ENCODE data around the gene GRM3. TPM values are rescaled to one million over a fixed set of nuclear protein-coding genes. Genes with fewer than 3 reads are reported as not detected.

Gene GRM3
- total RNA-seq, 2 donors from 2014 or later = not detected

GRCh38 chr7:86792260-86792659, 148.6 kb downstream of the GRM3 start:
- Histone ChIP-seq H3K4me3 (no peak overlapping the region), H3K9me3 (no peaks in the 10 kb centered on the region), H3K36me3 (no peaks in the 10 kb centered on the region), H3K27ac (no peak overlapping the region), H3K27me3 (replicated peaks; ENCODE audit: insufficient read depth) (no peaks in the 10 kb centered on the region), H3K4me1 (ENCODE audit: control insufficient read depth in 1 of 2, low read depth in 2 of 2) (peaks cover 0 to under 1% of the 10 kb centered on the region in 2 donors)
- no peak for DNase-seq (ENCODE audit: low spot score)
- TF ChIP-seq CTCF (IDR thresholded peaks at IDR 0.05) = no peak
- no peak for ATAC-seq (ENCODE audit: insufficient number of reproducible peaks, low FRiP score, low read depth)

GRCh38 chr7:86793136-86793535, 149.4 kb downstream of the GRM3 start:
- ATAC-seq (ENCODE audit: insufficient number of reproducible peaks, low FRiP score, low read depth) = no peak
- H3K9me3 ChIP-seq = peaks cover 3% of the 10 kb centered on the region
- DNase-seq (ENCODE audit: low spot score) = no peak

GRCh38 chr7:86814661-86815379, 171.1 kb downstream of the GRM3 start:
- no peak overlapping the region for H3K4me3 ChIP-seq
- H3K36me3 ChIP-seq = no peaks in the 10 kb centered on the region

More at GRCh38 chr7:86793136-86793535, 149.4 kb downstream of the GRM3 start:
- Histone ChIP-seq H3K4me1 (ENCODE audit: control insufficient read depth in 1 of 2, low read depth in 2 of 2) (no peaks in the 10 kb centered on the region), H3K4me3 (no peak overlapping the region), H3K27me3 (replicated peaks; ENCODE audit: insufficient read depth) (no peaks in the 10 kb centered on the region), H3K36me3 (no peaks in the 10 kb centered on the region), H3K27ac (no peak overlapping the region)
- no peak for TF ChIP-seq CTCF (IDR thresholded peaks at IDR 0.05)

GRCh38 chr7:86815556-86815955, 171.8 kb downstream of the GRM3 start:
- TF ChIP-seq CTCF (IDR thresholded peaks at IDR 0.05) = no peak
- Histone ChIP-seq H3K4me3 (no peak overlapping the region), H3K9me3 (no peaks in the 10 kb centered on the region), H3K27me3 (replicated peaks; ENCODE audit: insufficient read depth) (no peaks in the 10 kb centered on the region), H3K27ac (no peak overlapping the region), H3K36me3 (no peaks in the 10 kb centered on the region), H3K4me1 (ENCODE audit: control insufficient read depth in 1 of 2, low read depth in 2 of 2) (no peaks in the 10 kb centered on the region)
- no peak for ATAC-seq (ENCODE audit: insufficient number of reproducible peaks, low FRiP score, low read depth)
- no peak for DNase-seq (ENCODE audit: low spot score)

More at GRCh38 chr7:86814661-86815379, 171.1 kb downstream of the GRM3 start:
- Histone ChIP-seq H3K4me1 (ENCODE audit: control insufficient read depth in 1 of 2, low read depth in 2 of 2) (no peaks in the 10 kb centered on the region), H3K27me3 (replicated peaks; ENCODE audit: insufficient read depth) (no peaks in the 10 kb centered on the region), H3K9me3 (no peaks in the 10 kb centered on the region), H3K27ac (no peak overlapping the region)
- no peak for DNase-seq (ENCODE audit: low spot score)
- TF ChIP-seq CTCF (IDR thresholded peaks at IDR 0.05) = peak; percentile 15
- no peak for ATAC-seq (ENCODE audit: insufficient number of reproducible peaks, low FRiP score, low read depth)

- DNase-seq (ENCODE audit: low spot score) = no peak
- Histone ChIP-seq H3K4me3 (no peak overlapping the region), H3K9me3 (no peaks in the 10 kb centered on the region), H3K4me1 (ENCODE audit: control insufficient read depth in 1 of 2, low read depth in 2 of 2) (no peaks in the 10 kb centered on the region), H3K36me3 (no peaks in the 10 kb centered on the region), H3K27ac (no peak overlapping the region), H3K27me3 (replicated peaks; ENCODE audit: insufficient read depth) (no peaks in the 10 kb centered on the region)
- no peak for ATAC-seq (ENCODE audit: insufficient number of reproducible peaks, low FRiP score, low read depth)
- no peak for TF ChIP-seq CTCF (IDR thresholded peaks at IDR 0.05)
These were observed 175.2 kb downstream of the GRM3 start for GRCh38 chr7:86818903-86819302.
